GOT3 (cell line): Measurements from ENCODE around the gene GATA6.
"Not testable (repeated sequence)": the region's sequence is repeated elsewhere in the genome, so short reads cannot be mapped to it uniquely, and the experiment has no call there.

Experiments
- DNase-seq: peaks from one replicate; lab custom pipeline; 2025; ENCODE audit warnings: mixed read lengths; lab: John Stamatoyannopoulos, UW

GATA6 gene

DNA sequence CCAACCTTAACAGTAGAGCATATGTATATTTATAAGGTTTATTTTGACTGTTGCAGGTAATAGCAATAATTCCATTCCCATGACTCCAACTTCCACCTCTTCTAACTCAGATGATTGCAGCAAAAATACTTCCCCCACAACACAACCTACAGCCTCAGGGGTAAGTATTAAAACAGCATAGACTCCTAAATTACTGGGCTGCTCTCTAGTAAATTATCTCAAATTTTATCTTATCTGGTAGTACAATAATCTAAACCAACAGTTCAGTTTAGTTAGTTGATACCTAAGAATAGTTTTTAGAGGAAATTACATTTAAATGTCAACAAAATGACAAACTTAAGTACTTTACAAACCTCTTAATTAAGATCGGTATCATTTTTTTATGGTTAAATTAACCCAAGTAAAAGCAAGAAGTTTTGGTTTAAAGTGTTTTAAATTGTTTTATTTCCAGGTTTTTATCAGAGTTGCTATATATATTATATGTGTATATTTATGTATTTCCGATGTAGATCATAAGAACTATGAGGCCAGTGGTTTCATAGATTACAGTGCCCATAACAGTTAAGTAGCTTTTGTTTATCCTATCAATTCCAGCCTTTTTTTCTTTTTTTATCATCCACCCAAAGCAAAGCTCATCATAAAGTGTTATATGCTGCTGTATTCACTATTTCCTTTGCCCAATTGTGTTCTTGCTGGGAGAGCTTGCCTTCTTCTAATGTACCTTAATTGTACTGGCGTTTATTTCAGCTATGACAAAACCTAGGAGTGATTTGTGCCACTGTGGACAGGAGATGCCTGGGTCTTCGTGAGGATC is 13.7 kb downstream of the GATA6 start:
- DNase-seq, result no peak

DNA sequence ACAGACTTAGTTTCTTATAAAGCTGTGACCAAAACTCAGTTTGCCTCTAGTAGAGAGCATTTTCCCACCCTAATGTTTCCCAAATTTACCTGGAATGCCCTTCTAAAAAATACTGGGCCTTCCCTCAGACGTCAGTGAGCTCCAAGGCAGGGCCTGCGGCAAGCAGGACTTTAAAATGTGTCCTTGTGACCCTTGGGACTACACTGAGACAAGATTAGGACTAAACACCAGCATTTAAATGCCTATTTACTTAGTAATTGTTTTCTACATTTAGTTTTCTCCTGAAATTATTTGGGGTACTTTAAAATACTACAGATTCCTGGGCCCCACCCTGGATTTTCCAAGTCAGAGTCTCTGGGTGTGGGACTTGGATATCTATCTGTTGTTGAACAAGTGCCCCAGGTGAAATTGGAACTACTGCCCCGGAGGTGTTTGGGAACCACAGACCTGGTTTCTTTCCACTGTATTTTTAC is 14.3 kb downstream of the GATA6 start:
- no peak for DNase-seq

DNA sequence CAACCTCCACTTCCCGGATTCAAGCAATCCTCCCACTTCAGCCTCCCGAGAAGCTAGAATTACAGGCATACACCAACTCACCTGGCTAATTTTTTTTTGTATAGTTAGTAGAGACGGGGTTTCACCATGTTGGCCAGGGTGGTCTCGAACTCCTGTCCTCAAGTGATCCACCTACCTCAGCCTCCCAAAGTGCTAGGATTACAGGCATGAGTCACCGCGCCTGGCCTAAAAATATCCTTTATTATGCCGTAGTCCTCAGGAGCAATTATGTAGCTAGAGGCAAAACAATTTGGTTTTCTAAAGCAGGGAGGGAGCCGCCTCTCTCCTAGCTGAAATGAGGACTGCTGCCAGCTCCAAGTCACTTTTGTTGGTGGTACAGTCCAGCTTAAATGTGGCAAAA is 15.2 kb downstream of the GATA6 start:
- DNase-seq, result not testable (repeated sequence)

DNA sequence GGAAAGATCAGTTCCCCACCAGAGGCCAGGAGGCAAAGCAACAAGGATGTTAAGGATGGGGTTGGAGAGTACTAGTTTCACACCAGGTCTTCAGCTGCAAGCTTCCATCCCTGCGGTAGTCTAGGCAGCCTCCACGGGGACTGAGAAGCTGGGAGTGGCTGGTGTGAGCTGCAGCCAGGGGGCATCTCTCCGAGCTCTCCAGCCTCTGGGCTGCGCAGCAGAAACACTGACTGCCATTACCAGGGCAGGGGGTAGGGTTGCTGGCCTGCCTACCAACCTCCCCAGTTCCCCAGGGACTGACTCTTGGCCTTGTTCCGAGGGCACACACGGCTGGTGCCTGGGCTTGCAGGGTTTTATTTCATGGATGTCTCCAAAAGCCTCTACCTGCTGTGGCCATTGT is 15.9 kb downstream of the GATA6 start:
- no peak for DNase-seq

DNA sequence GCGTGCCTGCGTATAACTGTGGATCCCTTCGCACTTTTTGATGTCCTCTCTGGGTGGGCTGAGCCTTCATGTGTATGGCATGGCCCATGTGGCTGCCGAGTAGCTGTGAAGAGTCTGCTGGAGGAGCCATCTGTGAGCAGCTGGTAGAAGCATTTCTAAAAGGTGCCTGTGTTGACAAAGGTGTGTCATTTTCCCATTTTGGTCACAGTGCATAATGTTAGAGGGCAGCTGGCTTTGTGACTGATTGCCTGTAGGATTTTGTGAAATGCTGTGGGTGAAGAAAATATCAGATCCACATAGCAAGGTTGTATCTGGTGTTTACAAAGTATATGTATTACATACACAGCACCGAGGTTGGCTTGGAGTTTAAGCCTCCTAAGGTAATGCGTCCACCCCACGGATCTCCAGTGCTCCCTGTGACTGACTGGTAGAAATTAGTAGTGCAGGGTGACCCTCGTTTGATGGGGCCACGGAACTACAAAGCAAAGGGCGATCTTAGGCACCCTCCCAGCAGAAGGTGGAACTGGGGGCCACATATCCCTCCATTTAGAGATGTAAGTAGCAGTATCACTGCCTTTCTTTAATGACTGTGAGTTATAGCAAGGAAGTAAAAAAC is 16.5 kb downstream of the GATA6 start:
- DNase-seq, result no peak

DNA sequence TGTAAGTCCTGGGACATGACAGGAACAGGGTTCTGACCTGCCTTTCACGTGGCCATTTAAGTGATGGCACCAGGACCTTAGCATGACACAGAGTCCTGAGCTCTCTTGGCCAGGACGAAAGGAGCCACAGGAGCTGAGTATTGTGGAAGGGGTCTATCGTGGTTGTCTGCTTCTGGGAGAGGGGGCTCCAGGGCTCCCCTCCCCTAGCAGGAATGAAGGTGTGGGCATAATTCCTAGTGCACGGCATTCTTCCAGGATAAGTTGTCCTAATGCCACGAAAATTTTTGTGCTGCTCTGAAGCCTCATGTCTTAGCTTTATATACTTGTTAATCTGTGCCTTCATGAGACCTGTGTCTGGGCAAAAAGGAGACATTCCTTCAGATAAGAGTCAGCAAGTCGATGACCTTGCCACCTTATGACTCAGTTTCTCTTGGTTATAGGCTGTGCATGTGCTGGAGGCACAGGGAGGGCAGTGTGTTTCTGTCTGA is 17.1 kb downstream of the GATA6 start:
- DNase-seq, result no peak

DNA sequence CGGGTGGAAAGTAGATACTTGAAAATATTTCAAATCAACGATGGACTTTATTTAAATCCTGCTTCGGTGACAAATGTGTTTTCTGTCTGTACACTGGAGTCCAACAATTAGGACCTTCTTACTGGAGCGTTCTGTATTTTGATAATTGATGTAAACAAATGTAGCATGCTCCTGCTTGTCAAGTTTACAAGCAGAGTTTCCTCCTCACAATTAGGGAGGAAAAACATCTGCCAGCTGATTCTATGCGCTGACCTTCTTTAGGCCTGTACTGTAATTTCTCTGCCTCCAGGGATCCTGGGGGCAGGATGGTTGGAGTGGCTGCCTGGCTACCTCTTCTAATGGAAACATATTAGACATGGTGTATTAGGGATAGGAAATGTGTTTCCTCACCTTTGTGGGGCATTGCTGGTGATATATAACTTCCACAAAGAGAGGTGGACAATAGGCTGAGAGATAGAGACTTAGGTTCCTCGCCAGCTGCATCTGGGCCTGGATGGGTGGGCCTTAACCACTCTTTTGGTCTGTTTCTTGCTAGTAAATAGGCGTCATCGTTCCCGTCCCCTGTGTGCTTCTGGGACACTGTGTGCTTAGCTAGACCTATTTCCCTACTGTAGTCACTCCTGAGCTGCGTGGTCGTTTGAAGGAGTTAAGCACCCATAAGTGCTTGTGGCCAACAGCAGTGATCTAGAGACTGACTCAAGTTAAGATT is 19.3 kb downstream of the GATA6 start:
- no peak for DNase-seq

DNA sequence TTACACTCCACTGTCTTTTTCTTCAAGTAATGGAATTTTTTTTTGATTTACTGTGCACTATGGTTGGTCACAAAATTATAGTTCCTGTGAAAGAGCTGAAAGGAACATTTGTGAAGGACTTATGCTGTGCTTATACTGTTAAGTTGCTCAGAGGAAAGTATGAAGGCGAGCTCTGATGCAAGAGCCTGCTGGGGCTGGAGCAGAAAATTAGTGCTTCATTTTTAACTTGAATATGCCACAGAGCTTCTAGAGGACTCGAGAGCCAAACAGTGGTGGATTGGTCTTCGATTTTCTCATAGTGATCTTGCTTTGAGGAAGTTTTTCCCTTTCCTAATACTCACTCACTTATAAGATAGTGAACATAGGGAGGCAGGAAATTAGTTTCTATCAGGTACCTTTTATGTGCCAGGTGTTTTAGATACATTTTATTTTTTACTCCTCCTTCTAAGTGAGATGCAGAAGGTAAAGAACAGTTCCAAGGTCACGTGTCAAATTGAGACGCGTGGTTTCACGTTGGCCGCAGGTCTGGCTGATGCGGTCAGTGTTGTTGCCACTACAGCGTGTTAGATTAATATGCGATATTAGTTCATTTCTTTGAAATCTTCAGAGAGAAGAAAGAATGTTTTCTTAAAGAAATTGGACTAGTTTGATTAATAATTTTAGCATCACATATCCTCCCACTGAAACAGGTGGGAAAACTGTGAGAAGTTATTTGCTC is 20.2 kb downstream of the GATA6 start:
- no peak for DNase-seq

DNA sequence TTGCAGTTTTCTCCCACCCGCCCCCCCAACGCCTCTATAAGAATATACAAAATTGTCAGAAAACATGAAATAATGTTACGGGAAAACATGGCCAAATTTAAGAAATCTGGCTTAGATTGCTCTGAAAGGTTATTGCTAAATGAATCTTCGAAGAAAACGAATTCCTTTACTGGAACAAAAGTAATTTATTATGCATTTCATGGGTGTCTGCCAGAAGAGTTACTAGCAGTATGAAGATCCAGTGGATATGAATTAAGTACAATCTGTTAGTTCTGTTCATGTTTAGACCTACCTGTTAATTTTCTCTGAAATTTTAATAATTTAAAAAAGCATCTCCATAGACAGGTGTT is 21.9 kb downstream of the GATA6 start:
- DNase-seq, result no peak

DNA sequence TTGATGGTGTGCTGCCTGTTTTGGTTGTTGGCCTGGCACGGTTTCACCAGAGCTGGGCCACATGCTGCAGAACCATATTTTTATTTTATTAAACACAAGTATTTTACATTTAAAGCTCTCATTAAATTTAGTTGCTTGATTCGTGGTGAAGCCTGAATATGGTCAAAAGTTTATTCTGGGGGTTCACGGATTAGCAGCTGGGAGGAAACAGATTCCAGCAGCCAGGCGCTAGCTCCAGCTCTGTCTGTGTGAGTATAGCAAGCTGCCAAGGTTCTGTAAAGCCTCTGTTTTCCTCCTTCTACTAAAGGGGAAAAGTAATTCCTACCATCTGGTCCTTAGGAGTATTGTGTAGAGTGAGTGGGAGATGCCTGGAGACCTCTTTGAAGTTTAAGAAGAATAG is 22.5 kb downstream of the GATA6 start:
- no peak for DNase-seq

DNA sequence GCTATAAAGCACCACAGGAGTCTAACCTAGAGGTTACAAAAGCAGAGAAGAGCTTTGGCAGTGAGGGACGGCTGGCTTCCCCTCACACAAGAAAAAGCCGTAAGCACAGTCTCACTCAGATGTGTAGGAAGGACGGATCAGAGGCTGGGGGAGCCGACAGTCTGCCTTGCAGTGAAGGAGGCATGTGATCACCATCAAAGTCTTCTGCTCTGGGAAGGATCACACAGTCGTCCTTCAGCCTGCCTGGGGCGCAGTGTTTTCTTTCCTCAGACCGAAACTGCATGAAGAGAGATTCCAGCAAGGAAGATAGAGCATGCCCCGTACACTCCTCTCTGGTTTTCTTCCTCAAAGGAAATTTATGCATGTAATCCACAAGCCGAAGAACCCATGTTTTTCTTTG is 24.1 kb downstream of the GATA6 start:
- no peak for DNase-seq

DNA sequence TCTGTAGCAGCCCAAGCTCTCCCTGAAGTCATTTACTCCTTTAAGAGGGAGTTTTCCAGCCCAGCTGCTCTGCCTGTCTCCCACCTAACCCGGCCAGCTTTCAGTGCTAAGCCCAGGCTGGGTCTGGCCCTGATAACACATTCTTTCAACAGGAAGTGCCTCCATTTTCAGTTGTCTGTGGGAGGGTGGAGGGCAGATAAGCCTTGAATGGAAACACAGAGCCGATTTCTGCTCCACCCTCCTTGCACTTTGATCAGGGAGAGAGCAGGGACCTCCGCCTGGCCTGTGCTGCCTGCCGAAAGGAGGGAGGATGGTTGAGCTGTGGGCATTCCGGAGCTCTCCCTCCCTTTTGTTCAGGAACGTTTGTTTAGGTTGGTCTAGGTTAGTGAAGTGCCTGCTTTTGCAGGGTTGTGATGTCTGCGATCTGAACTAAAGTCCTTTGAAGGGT is 24.8 kb downstream of the GATA6 start:
- DNase-seq, result no peak

DNA sequence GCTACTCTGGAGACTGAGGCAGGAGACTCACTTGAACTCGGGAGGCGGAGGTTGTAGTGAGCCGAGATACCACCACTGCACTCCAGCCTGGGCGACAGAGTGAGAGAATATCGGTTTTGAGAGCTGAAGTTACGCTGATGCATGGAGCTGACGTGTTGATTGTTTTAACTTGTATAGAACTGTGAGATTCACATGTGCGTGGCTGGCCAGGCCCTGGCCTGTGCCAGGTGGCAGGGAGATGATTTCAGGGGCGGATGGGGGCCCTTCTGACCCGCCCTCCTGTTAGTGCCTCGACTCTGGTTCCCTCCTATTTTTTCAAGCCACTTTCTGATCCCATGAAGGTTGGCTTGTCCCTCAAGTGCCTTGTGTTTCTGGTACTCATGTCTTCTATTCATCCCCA is 25.7 kb downstream of the GATA6 start:
- DNase-seq, result no peak

DNA sequence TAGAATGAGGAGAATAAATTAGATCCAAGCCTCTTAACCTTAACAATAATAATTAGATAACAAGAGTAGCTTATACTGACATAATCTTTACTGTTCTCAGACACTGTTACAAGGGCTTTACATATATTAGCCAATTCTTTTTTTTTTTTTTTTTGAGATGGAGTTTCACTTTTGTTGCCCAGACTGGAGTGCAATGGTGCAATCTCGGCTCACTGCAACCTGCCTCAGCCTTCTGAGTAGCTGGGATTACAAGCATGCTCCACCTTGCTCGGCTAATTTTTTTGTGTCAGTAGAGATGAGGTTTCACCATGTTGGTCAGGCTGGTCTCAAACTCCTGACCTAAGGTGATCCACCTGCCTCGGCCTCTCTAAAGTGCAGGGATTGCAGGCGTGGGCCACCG is 27.6 kb downstream of the GATA6 start:
- not testable (repeated sequence) for DNase-seq

DNA sequence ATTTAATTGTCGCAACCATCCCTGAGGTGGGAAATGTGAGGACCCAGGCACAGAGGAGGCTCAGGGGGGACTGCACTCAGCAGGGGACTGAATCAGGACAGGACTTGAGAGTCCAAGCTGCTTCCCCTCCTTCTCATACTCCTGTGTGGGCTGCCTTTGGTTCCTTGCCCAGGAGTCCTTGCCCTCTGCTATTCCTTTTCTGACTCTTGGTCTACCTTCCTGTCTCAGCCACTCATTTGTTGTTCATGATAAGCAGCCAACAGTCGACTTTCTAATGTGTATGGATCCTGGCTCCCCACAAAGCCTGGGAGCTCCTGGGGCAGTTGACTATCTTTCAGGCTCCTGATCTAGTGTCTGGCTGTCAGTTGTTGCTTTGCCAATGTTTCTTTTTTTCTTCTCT is 28.3 kb downstream of the GATA6 start:
- DNase-seq, result no peak

DNA sequence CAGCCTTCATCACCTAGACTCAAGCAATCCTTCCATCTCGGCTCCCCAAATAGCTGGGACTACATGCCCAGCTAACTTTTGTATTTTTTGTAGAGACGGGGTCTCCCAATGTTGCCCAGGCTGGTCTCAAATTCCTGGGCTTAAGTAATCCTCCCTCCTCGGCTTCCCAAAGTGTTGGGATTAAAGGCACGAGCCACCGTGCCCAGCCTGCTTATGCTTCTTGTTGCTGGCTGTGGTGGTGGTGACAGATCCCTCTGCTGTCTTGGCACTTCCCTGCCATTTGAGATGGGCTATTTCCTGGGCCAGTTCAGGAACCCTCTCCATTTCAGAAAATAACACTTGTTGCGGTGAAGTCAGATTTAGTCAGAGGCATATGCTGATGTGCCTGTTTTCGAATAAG is 28.8 kb downstream of the GATA6 start:
- DNase-seq, result no peak

DNA sequence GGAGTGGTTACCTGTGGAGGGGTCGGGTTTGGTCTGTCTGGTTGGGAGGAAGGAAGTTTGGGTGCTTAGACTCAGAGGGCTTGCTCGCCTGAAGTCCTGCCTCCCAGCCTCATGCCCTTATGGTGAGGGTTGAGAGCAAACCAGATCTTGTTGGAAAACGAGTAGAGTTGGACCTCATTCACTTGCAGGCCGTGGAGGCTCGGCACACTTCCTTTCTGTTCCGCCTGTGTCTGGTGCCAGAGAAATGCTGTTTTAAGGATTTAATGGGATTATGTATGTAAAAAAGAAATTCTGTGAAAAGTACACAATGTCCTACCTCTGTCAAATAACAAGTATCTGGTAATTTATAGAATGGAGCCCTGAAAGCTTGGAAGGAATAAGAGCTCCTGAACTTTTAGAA is 29.6 kb downstream of the GATA6 start:
- DNase-seq, result no peak

DNA sequence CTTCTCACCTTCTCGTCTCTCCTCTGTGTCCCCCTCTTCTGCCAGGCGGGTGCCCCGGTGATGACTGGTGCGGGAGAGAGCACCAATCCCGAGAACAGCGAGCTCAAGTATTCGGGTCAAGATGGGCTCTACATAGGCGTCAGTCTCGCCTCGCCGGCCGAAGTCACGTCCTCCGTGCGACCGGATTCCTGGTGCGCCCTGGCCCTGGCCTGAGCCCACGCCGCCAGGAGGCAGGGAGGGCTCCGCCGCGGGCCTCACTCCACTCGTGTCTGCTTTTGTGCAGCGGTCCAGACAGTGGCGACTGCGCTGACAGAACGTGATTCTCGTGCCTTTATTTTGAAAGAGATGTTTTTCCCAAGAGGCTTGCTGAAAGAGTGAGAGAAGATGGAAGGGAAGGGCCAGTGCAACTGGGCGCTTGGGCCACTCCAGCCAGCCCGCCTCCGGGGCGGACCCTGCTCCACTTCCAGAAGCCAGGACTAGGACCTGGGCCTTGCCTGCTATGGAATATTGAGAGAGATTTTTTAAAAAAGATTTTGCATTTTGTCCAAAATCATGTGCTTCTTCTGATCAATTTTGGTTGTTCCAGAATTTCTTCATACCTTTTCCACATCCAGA is 31.3 kb downstream of the GATA6 start:
- DNase-seq, result no peak

DNA sequence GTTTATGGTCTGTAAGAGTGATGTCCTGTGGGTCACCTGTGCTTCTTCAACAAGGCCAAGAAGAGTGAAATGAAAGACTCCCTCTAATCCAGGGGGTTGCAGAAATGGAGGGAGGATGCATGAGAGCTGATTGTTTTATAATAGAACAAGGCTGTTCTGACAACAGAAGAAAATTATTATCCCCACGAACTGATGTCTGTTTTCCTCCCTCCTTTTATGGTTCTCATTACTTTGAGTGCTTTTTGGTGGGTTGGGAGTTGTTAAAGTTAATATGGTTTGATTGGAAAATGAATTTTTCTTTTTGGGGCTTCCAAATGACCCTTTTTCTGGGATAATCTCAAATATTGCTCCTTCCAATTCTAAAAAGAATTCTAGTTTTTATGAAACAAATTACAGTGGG is 33.6 kb downstream of the GATA6 start:
- DNase-seq, result no peak

DNA sequence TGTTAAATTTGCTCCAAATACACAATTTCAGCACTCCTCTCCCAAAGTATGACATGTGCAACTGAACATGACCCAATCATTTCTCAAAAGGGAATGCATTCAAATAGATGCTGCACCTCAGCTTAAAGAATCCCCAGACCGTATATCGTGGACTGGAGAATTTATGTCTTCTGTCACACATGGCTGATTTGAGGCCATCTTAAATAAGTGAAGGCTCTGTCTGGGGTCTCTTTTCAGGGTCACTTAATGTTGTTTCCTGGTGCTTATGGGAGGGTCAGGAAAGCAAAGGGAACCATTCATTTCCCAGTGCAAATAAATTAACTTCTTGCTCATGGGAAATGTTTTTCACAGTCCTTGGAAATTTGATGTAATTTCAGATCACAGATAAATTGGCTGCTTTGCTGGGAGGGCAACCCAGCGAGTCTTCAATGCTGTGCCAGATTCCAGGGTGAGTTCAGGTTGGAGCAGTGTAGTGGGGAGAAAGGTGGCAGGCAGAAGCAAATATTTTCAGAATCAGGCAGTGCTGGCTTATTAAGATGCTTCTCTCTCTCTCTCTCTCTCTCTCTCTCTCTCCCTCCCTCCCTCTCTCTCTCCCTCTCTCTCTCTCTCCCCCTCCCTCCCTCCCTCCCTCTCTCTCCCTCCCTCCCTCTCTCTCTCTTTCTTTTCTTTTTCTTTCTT is 34.3 kb downstream of the GATA6 start:
- no peak for DNase-seq

DNA sequence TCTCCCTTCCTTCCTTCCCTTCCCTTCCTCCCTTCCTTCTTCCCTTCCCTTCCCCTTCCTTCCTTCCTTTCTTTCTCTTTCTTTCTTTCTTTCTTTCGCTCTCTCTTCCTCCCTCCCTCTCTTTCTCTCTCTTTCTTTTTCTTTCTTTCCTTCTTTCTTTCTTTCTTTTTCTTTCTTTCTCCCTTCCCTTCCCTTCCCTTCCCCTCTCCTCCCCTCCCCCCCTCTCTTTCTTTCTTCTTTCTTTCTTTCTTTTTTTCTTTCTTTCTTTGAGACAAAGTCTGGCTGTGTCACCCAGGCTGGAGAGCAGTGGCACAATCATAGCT is 34.8 kb downstream of the GATA6 start:
- DNase-seq, result no peak
